Activated naive CD8-positive, alpha-beta T cell treated with anti-CD3 and anti-CD28 coated beads, Interleukin-2, amount 50 U/mL, for 16 hours (primary cell): Measurements from ENCODE around the gene CHPF.
A peak's percentile ranks its signal among the peaks of the same experiment; 100 is the strongest.

Experiments used
- DNase-seq: peaks from one replicate; pipeline ENCODE4 v3.0.0-alpha.2; 2020; ENCODE audit warnings: low read depth, low spot score

CHPF gene

GRCh38 chr2:219498280-219499057, 45.1 kb downstream of the CHPF start, which contains the start of gene GMPPA:
Gene GMPPA, plus strand, starts transcription at chr2:219498891. Its CDS starts 1,085 bp downstream, at chr2:219499976.
- DNase-seq, result peak; percentile 87

GRCh38 chr2:219497495-219498279, 45.9 kb downstream of the CHPF start:
- no peak for DNase-seq

- DNase-seq, result no peak
Measured at GRCh38 chr2:219496825-219497494, 46.6 kb downstream of the CHPF start.

- DNase-seq, result no peak
Measured at GRCh38 chr2:219496247-219496824, 47.3 kb downstream of the CHPF start.

- DNase-seq, result peak; percentile 15
Measured at GRCh38 chr2:219495531-219496122, 48.0 kb downstream of the CHPF start.

- no peak for DNase-seq
Measured at GRCh38 chr2:219494952-219495530, 48.6 kb downstream of the CHPF start.

GRCh38 chr2:219493086-219493485, 50.5 kb downstream of the CHPF start:
- DNase-seq, result no peak

GRCh38 chr2:219492575-219492974, 51.0 kb downstream of the CHPF start:
- no peak for DNase-seq

- DNase-seq, result no peak
Measured at GRCh38 chr2:219491278-219491963, 52.2 kb downstream of the CHPF start.

GRCh38 chr2:219490600-219491130, 52.9 kb downstream of the CHPF start:
- DNase-seq, result no peak

GRCh38 chr2:219490186-219490585, 53.4 kb downstream of the CHPF start:
- no peak for DNase-seq

- DNase-seq, result no peak
Measured at GRCh38 chr2:219489315-219489714, 54.3 kb downstream of the CHPF start.
